Activated naive CD8-positive, alpha-beta T cell treated with anti-CD3 and anti-CD28 coated beads for 36 hours (primary cell): ENCODE data around the gene TMF1. TPM values are rescaled to one million over a fixed set of nuclear protein-coding genes. Genes with fewer than 3 reads are reported as not detected.

Source experiments
- DNase-seq: peaks from one replicate; pipeline ENCODE4 v3.0.0; 2021
- H3K27ac Mint-ChIP-seq: one replicate; pipeline ENCODE4 v1.8.0; 2022; ENCODE audit warnings: mild to moderate bottlenecking, moderate library complexity, mixed read lengths
- H3K27me3 Mint-ChIP-seq: one replicate; pipeline ENCODE4 v1.8.0; 2022; ENCODE audit warnings: mild to moderate bottlenecking, mixed read lengths
- H3K36me3 Mint-ChIP-seq: one replicate; pipeline ENCODE4 v1.8.0; 2021; ENCODE audit warnings: mild to moderate bottlenecking, mixed read lengths
- H3K4me1 Mint-ChIP-seq: one replicate; pipeline ENCODE4 v1.8.0; 2021; ENCODE audit warnings: mixed read lengths
- H3K4me3 Mint-ChIP-seq: one replicate; pipeline ENCODE4 v1.8.0; 2022; ENCODE audit warnings: mild to moderate bottlenecking, moderate library complexity, mixed read lengths
- H3K9me3 Mint-ChIP-seq: one replicate; pipeline ENCODE4 v1.8.0; 2022; ENCODE audit warnings: mixed read lengths
- total RNA-seq, 2 experiments: library from RNA; stranded (reverse); gene quantifications; one replicate each; pipeline ENCODE4 v1.2.3, GENCODE V29; 2021

The TMF1 gene
- total RNA-seq, 2 experiments from 2014 or later = 28.8 to 30.5 TPM

GRCh38 chr3:68986496-68987208 lies 65.5 kb downstream of the TMF1 start:
- no peak overlapping the region for H3K27ac Mint-ChIP-seq
- H3K4me3 Mint-ChIP-seq = no peak overlapping the region
- peaks cover 29% of the 10 kb centered on the region for H3K36me3 Mint-ChIP-seq
- no peaks in the 10 kb centered on the region for H3K9me3 Mint-ChIP-seq
- no peak for DNase-seq
- H3K4me1 Mint-ChIP-seq = no peaks in the 10 kb centered on the region
- no peaks in the 10 kb centered on the region for H3K27me3 Mint-ChIP-seq

GRCh38 chr3:68985146-68985790 lies 66.9 kb downstream of the TMF1 start:
- Mint-ChIP-seq H3K27me3 (no peaks in the 10 kb centered on the region), H3K36me3 (peaks cover 24% of the 10 kb centered on the region), H3K4me1 (no peaks in the 10 kb centered on the region), H3K4me3 (no peak overlapping the region), H3K9me3 (no peaks in the 10 kb centered on the region), H3K27ac (no peak overlapping the region)
- no peak for DNase-seq

GRCh38 chr3:68984011-68984530 lies 68.1 kb downstream of the TMF1 start:
- no peak overlapping the region for H3K27ac Mint-ChIP-seq
- no peaks in the 10 kb centered on the region for H3K27me3 Mint-ChIP-seq
- peaks cover 24% of the 10 kb centered on the region for H3K36me3 Mint-ChIP-seq
- DNase-seq = no peak
- no peaks in the 10 kb centered on the region for H3K9me3 Mint-ChIP-seq
- H3K4me3 Mint-ChIP-seq = no peak overlapping the region
- H3K4me1 Mint-ChIP-seq = no peaks in the 10 kb centered on the region

- Mint-ChIP-seq H3K4me3 (no peak overlapping the region), H3K27ac (no peak overlapping the region), H3K4me1 (no peaks in the 10 kb centered on the region), H3K9me3 (no peaks in the 10 kb centered on the region), H3K36me3 (peaks cover 8% of the 10 kb centered on the region), H3K27me3 (no peaks in the 10 kb centered on the region)
- no peak for DNase-seq
Measured at GRCh38 chr3:68977486-68978167, 74.5 kb downstream of the TMF1 start.

- Mint-ChIP-seq H3K4me1 (no peaks in the 10 kb centered on the region), H3K4me3 (no peak overlapping the region), H3K9me3 (no peaks in the 10 kb centered on the region), H3K27me3 (no peaks in the 10 kb centered on the region), H3K27ac (no peak overlapping the region), H3K36me3 (peaks cover 8% of the 10 kb centered on the region)
- no peak for DNase-seq
Measured at GRCh38 chr3:68974711-68975110, 77.4 kb downstream of the TMF1 start.

GRCh38 chr3:68973639-68974038 lies 78.5 kb downstream of the TMF1 start:
- no peak for DNase-seq
- H3K36me3 Mint-ChIP-seq = peaks cover 5% of the 10 kb centered on the region
- H3K4me1 Mint-ChIP-seq = no peaks in the 10 kb centered on the region
- H3K9me3 Mint-ChIP-seq = no peaks in the 10 kb centered on the region
- H3K27me3 Mint-ChIP-seq = no peaks in the 10 kb centered on the region
- no peak overlapping the region for H3K4me3 Mint-ChIP-seq
- H3K27ac Mint-ChIP-seq = no peak overlapping the region

- Mint-ChIP-seq H3K4me1 (no peaks in the 10 kb centered on the region), H3K27me3 (no peaks in the 10 kb centered on the region), H3K36me3 (peaks cover 5% of the 10 kb centered on the region), H3K27ac (no peak overlapping the region), H3K9me3 (no peaks in the 10 kb centered on the region), H3K4me3 (no peak overlapping the region)
- peak; percentile 42 for DNase-seq
Measured at GRCh38 chr3:68972358-68972979, 79.7 kb downstream of the TMF1 start.

Other genes with a start within 250 kb of the TMF1 start
- not detected for gene TAFA4, start 119.8 kb downstream of the TMF1 start, total RNA-seq
- 10 to 100 TPM; 10.8 to 14.1 TPM for gene EOGT, start 38.6 kb downstream of the TMF1 start, total RNA-seq
- 10 to 100 TPM; 64.1 to 74.3 TPM for gene UBA3, start 28.0 kb upstream of the TMF1 start, total RNA-seq
- 10 to 100 TPM; 67.6 to 69.0 TPM for gene ARL6IP5, start 32.6 kb upstream of the TMF1 start, total RNA-seq
- not detected for gene LMOD3, start 70.3 kb upstream of the TMF1 start, total RNA-seq